TTC549 (cell line): ENCODE measurements around the gene TP73.

Experiments used
- FAIRE-seq: peaks from 2 replicates; lab custom pipeline; 2012; peaks lifted over from hg19 to GRCh38; lab: Jason Lieb, UNC

TP73 gene

GRCh38 chr1:3634059-3634800 lies 18.1 kb upstream of the TP73 start:
- no peak for FAIRE-seq

- no peak for FAIRE-seq
These were observed 16.2 kb upstream of the TP73 start for GRCh38 chr1:3636080-3636479.

- no peak for FAIRE-seq
These were observed 15.8 kb upstream of the TP73 start for GRCh38 chr1:3636531-3636930.

- no peak for FAIRE-seq
These were observed 14.3 kb upstream of the TP73 start for GRCh38 chr1:3638027-3638426.

- no peak for FAIRE-seq
These were observed 13.6 kb upstream of the TP73 start for GRCh38 chr1:3638676-3639075.

- no peak for FAIRE-seq
These were observed 12.9 kb upstream of the TP73 start for GRCh38 chr1:3639397-3639911.

- FAIRE-seq: no peak
These were observed 12.0 kb upstream of the TP73 start for GRCh38 chr1:3640121-3640837.

GRCh38 chr1:3641046-3641760 lies 11.1 kb upstream of the TP73 start:
- FAIRE-seq: no peak

- FAIRE-seq: no peak
These were observed 10.5 kb upstream of the TP73 start for GRCh38 chr1:3641816-3642215.

GRCh38 chr1:3642919-3643675 lies 9.2 kb upstream of the TP73 start:
- FAIRE-seq: no peak

- no peak for FAIRE-seq
These were observed 8.0 kb upstream of the TP73 start for GRCh38 chr1:3644273-3644672.

GRCh38 chr1:3645247-3645646 lies 7.1 kb upstream of the TP73 start:
- no peak for FAIRE-seq

GRCh38 chr1:3645666-3646355 lies 6.5 kb upstream of the TP73 start:
- no peak for FAIRE-seq

- no peak for FAIRE-seq
These were observed 5.7 kb upstream of the TP73 start for GRCh38 chr1:3646596-3646995.

- no peak for FAIRE-seq
These were observed 2.7 kb upstream of the TP73 start, which contains the start of gene WRAP73 for GRCh38 chr1:3649342-3650247. Gene WRAP73 (minus strand): TSS chr1:3650103. CDS start chr1:3649999, 104 bp downstream.

GRCh38 chr1:3650248-3651025 lies 1.9 kb upstream of the TP73 start:
- FAIRE-seq: no peak

GRCh38 chr1:3651026-3651929 lies 1.0 kb upstream of the TP73 start:
- FAIRE-seq: no peak

GRCh38 chr1:3652548-3653285 lies 401 bp downstream of the TP73 start:
- no peak for FAIRE-seq
